Fibroblast of lung (primary cell): ENCODE measurements around the gene PPP2R5D. TPM values are rescaled to one million over a fixed set of nuclear protein-coding genes. Genes with fewer than 3 reads are reported as not detected.

Experiments
- DNase-seq, 2 donors: peaks; one replicate each; pipeline versions ENCODE4 v3.0.0 to v3.0.0-alpha.2; 2010; ENCODE audit warnings: low read depth in 2 of 2
- H2AFZ ChIP-seq: 2 replicates; pipeline ENCODE4 v1.5.1; 2012; ENCODE audit warnings: low read length, control low read depth, inconsistent platforms
- H3K27ac ChIP-seq: 2 replicates; pipeline ENCODE4 v1.5.1; 2011; ENCODE audit warnings: low read length, control low read depth; ENCODE audit not compliant: insufficient read depth
- H3K27me3 ChIP-seq: 2 replicates; pipeline ENCODE4 v1.5.1; 2011; ENCODE audit warnings: mild to moderate bottlenecking, low read length; ENCODE audit not compliant: control insufficient read depth, insufficient read depth
- H3K36me3 ChIP-seq: 2 replicates; pipeline ENCODE4 v1.5.1; 2011; ENCODE audit warnings: low read length; ENCODE audit not compliant: control insufficient read depth, insufficient read depth
- H3K4me1 ChIP-seq: 2 replicates; pipeline ENCODE4 v1.5.1; 2011; ENCODE audit warnings: low read length; ENCODE audit not compliant: control insufficient read depth, insufficient read depth; ENCODE audit errors: extremely low read depth
- H3K4me2 ChIP-seq: 2 replicates; pipeline ENCODE4 v1.5.1; 2011; ENCODE audit warnings: low read length, control low read depth; ENCODE audit not compliant: insufficient read depth; ENCODE audit errors: extremely low read depth
- H3K4me3 ChIP-seq, 4 experiments: fragments of 200-600 bp in 1 of 4; sonication (generic) in 1 of 4; replicated peaks in 1 of 4; 2 replicates each; pipeline ENCODE4 v1.5.1; 2011 to 2016; ENCODE audit warnings: low read length in 4 of 4, low read depth in 3 of 4, mild to moderate bottlenecking in 3 of 4, control low read depth in 2 of 4, inconsistent platforms in 1 of 4, mixed read lengths in 1 of 4; ENCODE audit not compliant: insufficient read depth in 1 of 4; ENCODE audit errors: control extremely low read depth in 1 of 4
- H3K79me2 ChIP-seq: 2 replicates; pipeline ENCODE4 v1.5.1; 2012; ENCODE audit warnings: mild to moderate bottlenecking, low read length, inconsistent platforms; ENCODE audit not compliant: control insufficient read depth, insufficient read depth
- H3K9ac ChIP-seq: 2 replicates; pipeline ENCODE4 v1.5.1; 2011; ENCODE audit warnings: mild to moderate bottlenecking, low read length, control low read depth; ENCODE audit not compliant: insufficient read depth
- H3K9me3 ChIP-seq: 2 replicates; pipeline ENCODE4 v1.5.1; 2012; ENCODE audit warnings: low read depth, low read length; ENCODE audit not compliant: control insufficient read depth, insufficient read depth
- H4K20me1 ChIP-seq: 2 replicates; pipeline ENCODE4 v1.5.1; 2011; ENCODE audit warnings: low read length; ENCODE audit not compliant: control insufficient read depth, insufficient read depth; ENCODE audit errors: extremely low read depth
- EZH2 ChIP-seq: IDR thresholded peaks from 2 replicates; pipeline ENCODE4 v1.5.1; 2012; ENCODE audit warnings: low read length, control low read depth, mild to moderate bottlenecking; ENCODE audit errors: missing control alignments
- polyA plus RNA-seq, 2 donors: library from polyadenylated mRNA; depleted of rRNA in 1 of 2; stranded (reverse) in 1 of 2; unstranded in 1 of 2; fragments of >200 nt; gene quantifications; 2 replicates each; pipeline ENCODE4 v1.2.1, GENCODE V29; 2011 to 2012; ENCODE audit warnings: missing spikeins in 1 of 2
- total RNA-seq: library from RNA; depleted of rRNA; stranded (reverse); fragments of >200 nt; gene quantifications from 2 replicates; pipeline ENCODE4 v1.2.1, GENCODE V29; 2014
- TF ChIP-seq, protein P1 (sequence below), 2 donors: IDR thresholded peaks in 1 of 2; conservative IDR thresholded peaks in 1 of 2; 1 replicate in 1 of 2; 2 replicates in 1 of 2; pipeline ENCODE4 v1.5.1; 2011 to 2012; ENCODE audit warnings: low read length in 2 of 2, control low read depth in 1 of 2, inconsistent platforms in 1 of 2, low read depth in 1 of 2, mild to moderate bottlenecking in 1 of 2

The PPP2R5D gene
- total and polyA plus RNA-seq, 2 donors (not counting 1 experiment from before 2014, with no cell fraction given): 27.1 to 39.3 TPM

DNA sequence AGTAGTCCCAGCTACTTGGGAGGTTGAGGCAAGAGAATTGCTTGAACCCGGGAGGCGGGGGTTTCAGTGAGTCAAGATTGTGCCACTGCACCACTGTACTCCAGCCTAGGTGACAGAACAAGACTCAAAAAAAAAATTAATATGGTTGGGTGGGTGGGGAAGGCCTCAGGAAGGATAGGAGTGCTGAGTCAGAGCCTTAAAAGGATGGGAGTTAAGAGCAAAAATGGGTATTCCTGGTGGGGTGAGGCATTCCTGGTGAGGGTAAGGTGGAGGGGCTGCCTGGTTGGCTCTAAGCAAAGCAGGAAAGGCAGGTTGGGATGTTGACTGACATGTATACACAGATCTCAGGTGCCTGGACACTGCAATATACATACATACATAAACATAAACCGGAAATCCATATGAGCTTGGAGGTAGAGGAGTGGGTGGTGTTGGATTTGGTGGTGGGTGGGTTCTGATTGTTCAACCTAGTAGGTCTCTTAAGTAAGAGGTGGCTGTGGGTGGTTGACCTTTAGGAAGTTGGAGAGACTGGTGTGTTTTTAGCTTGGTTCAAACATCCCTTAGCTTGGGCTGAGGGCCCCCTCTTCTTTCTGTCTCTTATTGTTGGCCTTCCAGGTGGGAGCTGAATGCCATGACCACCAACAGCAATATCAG, 35.8 kb downstream of the PPP2R5D start:
- peak overlapping the region; percentile 77 for H3K27ac ChIP-seq
- no peaks in the 10 kb centered on the region for H4K20me1 ChIP-seq
- H3K4me3 ChIP-seq: no peak overlapping the region
- H3K4me1 ChIP-seq: peaks cover 17% of the 10 kb centered on the region
- H3K79me2 ChIP-seq: peaks cover 57% of the 10 kb centered on the region
- H3K27me3 ChIP-seq: no peaks in the 10 kb centered on the region
- DNase-seq: no peak
- H3K36me3 ChIP-seq: peaks cover 32% of the 10 kb centered on the region
- H3K9me3 ChIP-seq: no peaks in the 10 kb centered on the region
- H3K4me2 ChIP-seq: no peak overlapping the region
- TF ChIP-seq, protein P1, sequence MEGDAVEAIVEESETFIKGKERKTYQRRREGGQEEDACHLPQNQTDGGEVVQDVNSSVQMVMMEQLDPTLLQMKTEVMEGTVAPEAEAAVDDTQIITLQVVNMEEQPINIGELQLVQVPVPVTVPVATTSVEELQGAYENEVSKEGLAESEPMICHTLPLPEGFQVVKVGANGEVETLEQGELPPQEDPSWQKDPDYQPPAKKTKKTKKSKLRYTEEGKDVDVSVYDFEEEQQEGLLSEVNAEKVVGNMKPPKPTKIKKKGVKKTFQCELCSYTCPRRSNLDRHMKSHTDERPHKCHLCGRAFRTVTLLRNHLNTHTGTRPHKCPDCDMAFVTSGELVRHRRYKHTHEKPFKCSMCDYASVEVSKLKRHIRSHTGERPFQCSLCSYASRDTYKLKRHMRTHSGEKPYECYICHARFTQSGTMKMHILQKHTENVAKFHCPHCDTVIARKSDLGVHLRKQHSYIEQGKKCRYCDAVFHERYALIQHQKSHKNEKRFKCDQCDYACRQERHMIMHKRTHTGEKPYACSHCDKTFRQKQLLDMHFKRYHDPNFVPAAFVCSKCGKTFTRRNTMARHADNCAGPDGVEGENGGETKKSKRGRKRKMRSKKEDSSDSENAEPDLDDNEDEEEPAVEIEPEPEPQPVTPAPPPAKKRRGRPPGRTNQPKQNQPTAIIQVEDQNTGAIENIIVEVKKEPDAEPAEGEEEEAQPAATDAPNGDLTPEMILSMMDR (conservative IDR thresholded peaks at IDR 0.05 in 1 of 2, IDR thresholded peaks at IDR 0.05 in 1 of 2; ENCODE audit: low read depth in 1 of 2, low read length in 2 of 2): no peak
- no peak for TF ChIP-seq EZH2
- no peak overlapping the region for H2AFZ ChIP-seq
- no peak overlapping the region for H3K9ac ChIP-seq

DNA sequence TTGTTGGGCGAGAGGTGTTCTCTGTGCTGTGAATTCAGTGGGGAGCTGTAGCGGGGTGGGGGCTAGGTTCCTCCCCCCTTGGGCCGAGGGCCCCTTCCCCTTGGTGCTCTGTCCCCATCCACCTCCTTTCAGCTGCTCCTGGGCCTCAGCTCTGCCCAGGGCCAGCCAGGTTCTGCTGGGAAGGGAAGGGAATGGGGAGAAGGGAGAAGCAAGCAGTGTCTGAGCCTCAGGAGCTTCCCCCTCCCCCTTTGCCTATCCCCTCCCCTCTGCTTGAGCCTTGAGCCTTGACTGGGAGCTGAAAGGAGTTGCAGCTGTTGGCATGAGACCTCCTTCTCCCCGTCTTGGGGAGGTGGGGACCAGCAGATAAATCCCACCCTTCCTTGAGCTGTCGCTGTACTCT, 36.5 kb downstream of the PPP2R5D start:
- Histone ChIP-seq H3K4me1 (peaks cover 15% of the 10 kb centered on the region), H3K9me3 (no peaks in the 10 kb centered on the region), H3K79me2 (peaks cover 51% of the 10 kb centered on the region), H2AFZ (no peak overlapping the region), H3K36me3 (peaks cover 36% of the 10 kb centered on the region), H4K20me1 (no peaks in the 10 kb centered on the region), H3K27ac (peak overlapping the region; percentile 77), H3K4me2 (peak overlapping the region; percentile 58), H3K9ac (no peak overlapping the region), H3K27me3 (no peaks in the 10 kb centered on the region), H3K4me3 (peak overlapping the region; percentile 10 to 95 (median 40))
- TF ChIP-seq EZH2: no peak
- TF ChIP-seq, protein P1 (conservative IDR thresholded peaks at IDR 0.05 in 1 of 2, IDR thresholded peaks at IDR 0.05 in 1 of 2; ENCODE audit: low read depth in 1 of 2, low read length in 2 of 2): no peak
- DNase-seq: peak; percentile 9 to 31

DNA sequence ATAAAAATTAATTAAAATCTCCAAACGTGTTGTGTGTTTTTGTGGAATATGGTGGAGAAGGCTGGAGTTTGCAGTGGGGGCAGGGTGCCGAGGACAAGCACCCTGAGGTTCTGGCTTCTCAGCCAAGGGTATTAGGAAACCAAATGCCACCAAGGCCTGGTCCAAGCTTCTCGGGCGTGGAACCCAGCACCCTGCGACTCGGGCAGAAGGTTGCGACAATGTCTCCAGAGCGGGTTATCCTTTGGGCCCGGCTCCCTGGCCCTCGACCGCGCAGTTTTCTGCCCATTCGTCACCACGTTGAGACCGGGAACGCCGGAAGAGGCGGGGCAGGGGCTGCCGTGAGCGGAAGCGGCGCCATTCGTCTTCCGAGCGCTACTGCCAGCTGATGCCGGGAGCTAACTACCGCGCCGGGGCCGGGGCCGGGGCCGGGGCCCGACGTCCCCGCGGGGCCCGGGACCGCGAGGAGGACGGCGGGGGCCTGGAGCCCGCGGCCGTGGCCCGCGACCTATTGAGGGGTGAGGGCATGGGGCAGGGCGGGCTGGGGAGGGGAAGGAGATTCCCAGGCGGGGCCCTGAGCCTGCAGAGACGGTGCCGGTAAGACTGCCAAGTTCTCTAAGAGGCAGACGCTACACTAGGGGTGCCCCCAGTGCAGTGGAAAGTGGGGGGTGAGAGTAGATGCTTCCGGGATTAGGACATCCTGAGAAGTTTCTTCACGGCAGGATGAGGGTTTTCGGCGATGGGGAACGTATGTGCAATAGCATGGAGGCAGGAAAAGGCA, 37.1 kb downstream of the PPP2R5D start, which contains the start of gene RRP36:
Gene RRP36, plus strand, starts transcription at position 354 of the 778 bp plus-strand sequence. Its CDS starts 32 bp downstream, at position 386.
- peaks cover 38% of the 10 kb centered on the region for H3K36me3 ChIP-seq

More for the DNA sequence above, 37.1 kb downstream of the PPP2R5D start, which contains the start of gene RRP36:
- DNase-seq: peak; percentile 66 to 67
- H4K20me1 ChIP-seq: no peaks in the 10 kb centered on the region
- peaks cover 13% of the 10 kb centered on the region for H3K4me1 ChIP-seq
- H3K27ac ChIP-seq: peak within 1 kb of the TSS; percentile 78
- H3K9me3 ChIP-seq: no peaks in the 10 kb centered on the region
- H3K4me3 ChIP-seq: peak within 1 kb of the TSS; percentile 50 to 99 (median 90)
- no peaks in the 10 kb centered on the region for H3K27me3 ChIP-seq
- H3K9ac ChIP-seq: peak within 1 kb of the TSS; percentile 76
- H3K4me2 ChIP-seq: peak within 1 kb of the TSS; percentile 79
- peaks cover 46% of the 10 kb centered on the region for H3K79me2 ChIP-seq
- H2AFZ ChIP-seq: peak within 1 kb of the TSS; percentile 76
- TF ChIP-seq EZH2: no peak
- TF ChIP-seq, protein P1 (conservative IDR thresholded peaks at IDR 0.05 in 1 of 2, IDR thresholded peaks at IDR 0.05 in 1 of 2; ENCODE audit: low read depth in 1 of 2, low read length in 2 of 2): no peak
